Stimulated activated naive CD8-positive, alpha-beta T cell treated with anti-CD3 and anti-CD28 coated beads, Interleukin-15, amount 100 ng/mL, for 72 hours (primary cell): Measurements from ENCODE around the gene PHKA1.
"Not testable (repeated sequence)": the region's sequence is repeated elsewhere in the genome, so short reads cannot be mapped to it uniquely, and the experiment has no call there.

Source experiments
- ATAC-seq: fragments of 150-1000 bp; cut with Tn5 transposase; 2 replicates; pipeline ENCODE4 v1.10.0; 2021; ENCODE audit warnings: mild to moderate bottlenecking, moderate library complexity
- DNase-seq, 2 donors: peaks; one replicate each; pipeline ENCODE4 v3.0.0; 2021 to 2022
- H3K27ac Mint-ChIP-seq, 2 donors: one replicate each; pipeline ENCODE4 v1.8.0; 2022; ENCODE audit warnings: mild to moderate bottlenecking in 2 of 2, mixed read lengths in 2 of 2, moderate library complexity in 2 of 2
- H3K27me3 Mint-ChIP-seq: one replicate; pipeline ENCODE4 v1.8.0; 2022; ENCODE audit warnings: mixed read lengths
- H3K4me1 Mint-ChIP-seq: one replicate; pipeline ENCODE4 v1.8.0; 2022; ENCODE audit warnings: mild to moderate bottlenecking, mixed read lengths
- H3K4me3 Mint-ChIP-seq, 2 donors: one replicate each; pipeline ENCODE4 v1.8.0; 2022; ENCODE audit warnings: mild to moderate bottlenecking in 2 of 2, mixed read lengths in 2 of 2, moderate library complexity in 1 of 2
- H3K9me3 Mint-ChIP-seq, 2 donors: one replicate each; pipeline ENCODE4 v1.8.0; 2022; ENCODE audit warnings: mixed read lengths in 2 of 2

Gene PHKA1

GRCh38 chrX:72687396-72687795 lies 26.7 kb downstream of the PHKA1 start:
- ATAC-seq (no peak), DNase-seq (no peak)
- no peak overlapping the region for H3K27ac Mint-ChIP-seq
- no peak overlapping the region for H3K4me3 Mint-ChIP-seq
- H3K27me3 Mint-ChIP-seq = no peaks in the 10 kb centered on the region
- peaks cover 6% of the 10 kb centered on the region for H3K4me1 Mint-ChIP-seq
- no peaks in the 10 kb centered on the region for H3K9me3 Mint-ChIP-seq

DNA sequence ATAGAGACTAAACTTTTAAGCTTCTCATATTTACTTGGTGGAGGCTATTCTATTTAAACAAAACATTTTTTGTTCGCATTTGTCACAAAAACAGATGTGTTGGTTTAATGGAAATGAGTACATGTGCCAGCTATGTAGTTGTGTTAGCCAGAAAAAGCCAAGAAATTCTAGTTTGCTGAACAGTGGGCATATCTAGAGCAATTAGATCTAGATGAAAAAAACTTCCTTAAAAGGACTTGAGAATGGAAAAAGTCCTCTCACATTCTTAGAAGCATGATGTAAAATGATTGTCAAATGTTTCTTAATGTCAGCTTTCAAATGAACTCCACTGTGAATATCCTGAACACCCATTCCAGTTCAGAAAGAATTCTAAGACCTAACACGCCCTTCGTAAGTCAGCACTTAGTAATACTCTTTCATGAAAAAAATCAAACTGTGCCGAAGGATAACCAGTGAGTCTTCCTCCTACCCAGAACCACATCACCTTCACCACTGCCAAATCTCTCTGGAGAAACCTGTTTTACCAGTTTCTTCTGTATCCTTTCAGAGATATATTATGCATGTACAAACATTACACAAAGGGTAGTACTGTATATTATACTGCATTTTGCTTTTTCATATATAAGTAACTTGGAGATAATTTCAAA lies 28.2 kb downstream of the PHKA1 start:
- no peak for DNase-seq
- Mint-ChIP-seq H3K9me3 (no peaks in the 10 kb centered on the region), H3K27me3 (no peaks in the 10 kb centered on the region), H3K4me1 (peaks cover 6% of the 10 kb centered on the region), H3K27ac (peak overlapping the region in 1 of 2 donors; percentile 46), H3K4me3 (no peak overlapping the region)
- no peak for ATAC-seq

- peaks cover 6% of the 10 kb centered on the region for H3K4me1 Mint-ChIP-seq
- no peak overlapping the region for H3K27ac Mint-ChIP-seq
- ATAC-seq (no peak), DNase-seq (no peak)
- no peak overlapping the region for H3K4me3 Mint-ChIP-seq
- H3K9me3 Mint-ChIP-seq = no peaks in the 10 kb centered on the region
- H3K27me3 Mint-ChIP-seq = no peaks in the 10 kb centered on the region
Observed at GRCh38 chrX:72685018-72685417, 29.1 kb downstream of the PHKA1 start.

DNA sequence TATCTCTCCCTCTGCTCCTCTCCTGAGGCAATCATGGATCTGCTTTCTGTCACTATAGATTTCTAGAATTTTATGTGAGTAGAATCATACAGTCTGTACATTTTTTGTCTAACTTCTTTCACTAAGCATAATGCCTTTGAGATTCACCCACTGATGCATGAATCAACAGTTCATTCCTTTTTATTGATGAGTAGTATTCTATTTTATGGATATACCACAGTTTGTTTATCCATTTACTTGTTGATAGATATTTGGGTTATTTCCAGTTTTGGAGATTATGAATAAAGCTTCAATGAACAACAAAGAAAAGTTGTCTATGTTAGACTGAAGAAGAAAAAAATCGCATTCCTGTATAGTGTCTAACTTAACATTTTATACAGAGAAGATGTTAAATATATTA lies 30.5 kb downstream of the PHKA1 start:
- ATAC-seq = no peak
- Mint-ChIP-seq H3K4me3 (no peak overlapping the region), H3K9me3 (peaks cover 0 to 6% of the 10 kb centered on the region in 2 donors), H3K4me1 (peaks cover 6% of the 10 kb centered on the region), H3K27me3 (no peaks in the 10 kb centered on the region), H3K27ac (no peak overlapping the region)
- DNase-seq = no peak

GRCh38 chrX:72676465-72676864 lies 37.6 kb downstream of the PHKA1 start:
- Mint-ChIP-seq H3K4me3 (no peak overlapping the region), H3K4me1 (no peaks in the 10 kb centered on the region), H3K27me3 (no peaks in the 10 kb centered on the region), H3K9me3 (peaks cover 0 to 6% of the 10 kb centered on the region in 2 donors), H3K27ac (no peak overlapping the region)
- ATAC-seq = no peak
- DNase-seq = no peak

GRCh38 chrX:72673951-72674350 lies 40.2 kb downstream of the PHKA1 start:
- ATAC-seq = not testable (repeated sequence)

GRCh38 chrX:72669508-72669907 lies 44.6 kb downstream of the PHKA1 start:
- ATAC-seq, H3K27ac Mint-ChIP-seq, H3K4me1 Mint-ChIP-seq, DNase-seq, H3K4me3 Mint-ChIP-seq, H3K9me3 Mint-ChIP-seq, H3K27me3 Mint-ChIP-seq: not testable (repeated sequence)

More at GRCh38 chrX:72673951-72674350, 40.2 kb downstream of the PHKA1 start:
- H3K4me1 Mint-ChIP-seq, H3K9me3 Mint-ChIP-seq, DNase-seq, H3K27ac Mint-ChIP-seq, H3K27me3 Mint-ChIP-seq, H3K4me3 Mint-ChIP-seq: not testable (repeated sequence)

GRCh38 chrX:72666451-72666850 lies 47.7 kb downstream of the PHKA1 start:
- DNase-seq (no peak), ATAC-seq (no peak)
- Mint-ChIP-seq H3K9me3 (no peaks in the 10 kb centered on the region), H3K4me1 (peaks cover 7% of the 10 kb centered on the region), H3K4me3 (no peak overlapping the region), H3K27me3 (no peaks in the 10 kb centered on the region), H3K27ac (no peak overlapping the region)

DNA sequence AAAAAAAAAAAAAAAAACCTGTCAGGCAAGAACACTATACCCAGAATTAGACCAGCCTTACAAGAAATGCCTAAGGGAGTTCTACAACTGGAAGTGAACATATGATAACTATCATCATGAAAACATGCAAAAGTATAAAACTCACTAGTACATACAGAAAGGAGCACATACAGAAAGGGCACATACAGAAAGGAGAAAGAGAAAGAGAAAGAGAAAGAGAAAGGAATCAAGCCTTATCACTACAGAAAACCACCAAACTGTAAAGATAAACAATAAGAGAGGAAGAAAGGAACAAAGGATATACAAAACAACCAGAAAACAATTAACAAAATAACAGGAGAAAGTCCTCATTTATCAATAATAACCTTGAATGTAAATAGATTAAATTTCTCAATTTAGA lies 50.4 kb downstream of the PHKA1 start:
- DNase-seq = no peak
- no peak overlapping the region for H3K4me3 Mint-ChIP-seq
- no peaks in the 10 kb centered on the region for H3K9me3 Mint-ChIP-seq
- no peak for ATAC-seq
- H3K27ac Mint-ChIP-seq = no peak overlapping the region
- H3K27me3 Mint-ChIP-seq = no peaks in the 10 kb centered on the region
- H3K4me1 Mint-ChIP-seq = peaks cover 7% of the 10 kb centered on the region

DNA sequence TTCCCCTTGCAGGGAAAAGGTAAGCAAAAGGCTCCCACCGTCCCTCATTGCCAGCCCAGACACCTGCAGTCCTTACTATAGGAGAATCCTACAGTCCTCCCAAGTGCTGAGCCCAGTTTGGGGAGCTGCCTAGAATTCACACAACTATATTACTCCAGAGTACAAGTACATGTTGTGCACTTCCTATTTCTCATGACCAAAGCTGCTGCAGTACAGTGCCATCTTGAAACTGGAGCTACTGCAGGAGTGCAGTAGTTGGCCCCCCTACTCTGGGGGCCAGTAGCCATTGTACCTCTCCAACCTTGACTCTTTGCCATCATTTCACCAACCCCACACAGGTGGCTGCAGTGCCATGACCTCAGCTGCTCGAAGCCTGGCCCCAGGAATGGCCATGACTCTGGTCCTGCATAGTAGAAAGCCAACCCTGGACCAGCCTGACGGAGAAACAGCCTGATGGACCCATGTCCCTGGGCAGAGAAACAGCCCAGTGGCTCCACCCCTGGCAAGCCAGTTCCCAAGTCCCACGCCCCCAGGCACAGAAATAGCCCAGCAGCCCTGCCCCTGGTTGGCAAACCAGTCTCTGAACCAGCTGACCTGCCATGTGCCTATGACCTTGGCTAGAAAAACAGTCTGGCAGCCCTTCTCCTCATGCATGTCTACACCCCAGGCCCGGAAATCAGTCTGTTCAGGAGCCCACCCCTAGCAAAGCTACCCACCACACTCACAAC lies 51.9 kb downstream of the PHKA1 start:
- DNase-seq (no peak), ATAC-seq (no peak)
- Mint-ChIP-seq H3K4me3 (no peak overlapping the region), H3K27me3 (no peaks in the 10 kb centered on the region), H3K9me3 (no peaks in the 10 kb centered on the region), H3K27ac (no peak overlapping the region), H3K4me1 (peaks cover 7% of the 10 kb centered on the region)

DNA sequence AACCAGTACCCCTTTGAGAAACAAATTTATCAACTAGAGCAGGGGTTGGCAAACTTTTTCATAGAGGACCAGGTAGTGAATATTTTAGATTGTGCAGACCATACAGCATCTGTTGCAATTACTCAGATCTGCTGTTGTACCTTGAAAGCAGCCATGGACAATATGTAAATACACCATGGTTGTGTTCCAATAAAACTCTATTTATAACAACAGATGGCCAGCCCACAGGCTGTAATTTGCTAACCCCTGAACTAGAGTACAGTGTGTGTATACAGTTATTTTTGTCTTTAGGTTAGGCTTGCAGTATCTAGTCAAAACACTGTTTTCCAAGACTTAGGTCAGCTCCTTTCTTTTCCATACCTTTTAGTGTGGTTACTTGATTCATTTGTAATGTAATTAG lies 54.4 kb downstream of the PHKA1 start:
- Mint-ChIP-seq H3K4me3 (no peak overlapping the region), H3K27me3 (no peaks in the 10 kb centered on the region)
- ATAC-seq = no peak

GRCh38 chrX:72652082-72652481 lies 62.0 kb downstream of the PHKA1 start:
- DNase-seq (no peak), ATAC-seq (no peak)
- no peak overlapping the region for H3K27ac Mint-ChIP-seq
- H3K9me3 Mint-ChIP-seq = no peaks in the 10 kb centered on the region
- no peak overlapping the region for H3K4me3 Mint-ChIP-seq
- no peaks in the 10 kb centered on the region for H3K27me3 Mint-ChIP-seq
- no peaks in the 10 kb centered on the region for H3K4me1 Mint-ChIP-seq

More for the DNA sequence above, 54.4 kb downstream of the PHKA1 start:
- Mint-ChIP-seq H3K27ac (no peak overlapping the region), H3K9me3 (no peaks in the 10 kb centered on the region), H3K4me1 (peaks cover 7% of the 10 kb centered on the region)
- no peak for DNase-seq

DNA sequence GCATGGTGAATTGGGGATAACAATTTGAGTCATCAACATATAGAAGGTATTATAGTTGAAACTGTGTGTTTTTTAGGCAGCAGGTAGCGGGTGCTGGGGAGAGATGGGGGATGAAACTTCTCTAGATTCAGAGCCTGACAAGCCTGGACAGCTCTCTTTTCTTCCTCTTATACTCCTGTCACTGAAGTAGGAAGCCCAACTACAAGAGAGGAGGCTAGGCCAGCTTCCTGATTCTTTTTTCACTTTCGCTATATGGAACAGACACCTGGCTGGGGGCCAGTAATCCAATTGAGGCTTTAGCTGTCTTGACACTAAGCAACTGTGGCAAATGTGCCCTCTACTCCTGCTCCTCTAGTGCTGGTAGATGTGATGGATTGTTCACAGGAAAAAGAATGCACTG lies 69.2 kb downstream of the PHKA1 start:
- ATAC-seq = no peak
- Mint-ChIP-seq H3K9me3 (no peaks in the 10 kb centered on the region), H3K4me3 (no peak overlapping the region), H3K4me1 (no peaks in the 10 kb centered on the region), H3K27me3 (no peaks in the 10 kb centered on the region), H3K27ac (peak overlapping the region in 1 of 2 donors; percentile 27)
- no peak for DNase-seq

DNA sequence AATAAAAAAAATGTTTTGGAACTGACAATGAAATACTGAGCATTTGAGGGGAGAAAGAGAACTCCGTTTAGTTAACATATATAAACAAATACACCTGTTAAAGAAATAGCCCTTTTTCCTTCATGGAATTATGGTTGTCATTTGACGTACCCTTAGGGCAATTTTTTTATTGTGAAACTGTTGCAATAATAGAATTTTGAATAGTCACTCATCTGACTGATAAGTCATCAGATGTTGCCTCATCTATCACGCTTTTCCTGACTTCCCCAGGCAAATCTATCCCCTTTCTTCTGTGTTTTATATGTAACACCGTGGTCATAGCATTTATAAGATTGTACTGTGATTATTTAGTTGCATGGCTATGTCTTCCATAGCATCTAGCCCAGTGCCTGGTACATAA lies 72.5 kb downstream of the PHKA1 start:
- no peak overlapping the region for H3K27ac Mint-ChIP-seq
- no peaks in the 10 kb centered on the region for H3K9me3 Mint-ChIP-seq
- H3K4me1 Mint-ChIP-seq = no peaks in the 10 kb centered on the region
- ATAC-seq (no peak), DNase-seq (no peak)
- no peak overlapping the region for H3K4me3 Mint-ChIP-seq
- no peaks in the 10 kb centered on the region for H3K27me3 Mint-ChIP-seq

DNA sequence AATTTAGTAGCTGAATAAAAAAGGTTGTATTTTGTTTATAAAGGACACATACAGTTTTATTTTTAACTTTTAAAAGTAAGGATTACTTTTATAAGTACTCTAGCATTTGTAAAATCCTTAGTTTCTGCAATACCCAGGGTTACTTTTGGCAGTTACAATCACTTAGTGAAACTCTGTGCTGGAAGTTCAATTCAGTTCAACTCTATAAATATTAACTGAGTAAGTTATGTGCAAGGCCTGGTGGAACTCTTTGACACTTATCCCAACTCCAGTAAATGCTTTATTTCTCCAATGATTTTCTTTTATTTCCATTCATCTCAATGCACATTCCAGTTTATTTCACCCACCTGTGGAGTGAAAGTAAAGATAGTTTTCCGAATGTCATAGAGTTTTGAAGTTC lies 78.2 kb downstream of the PHKA1 start:
- no peaks in the 10 kb centered on the region for H3K27me3 Mint-ChIP-seq
- H3K4me3 Mint-ChIP-seq = no peak overlapping the region
- DNase-seq = no peak
- H3K27ac Mint-ChIP-seq = no peak overlapping the region
- no peaks in the 10 kb centered on the region for H3K4me1 Mint-ChIP-seq
- no peaks in the 10 kb centered on the region for H3K9me3 Mint-ChIP-seq
- no peak for ATAC-seq

DNA sequence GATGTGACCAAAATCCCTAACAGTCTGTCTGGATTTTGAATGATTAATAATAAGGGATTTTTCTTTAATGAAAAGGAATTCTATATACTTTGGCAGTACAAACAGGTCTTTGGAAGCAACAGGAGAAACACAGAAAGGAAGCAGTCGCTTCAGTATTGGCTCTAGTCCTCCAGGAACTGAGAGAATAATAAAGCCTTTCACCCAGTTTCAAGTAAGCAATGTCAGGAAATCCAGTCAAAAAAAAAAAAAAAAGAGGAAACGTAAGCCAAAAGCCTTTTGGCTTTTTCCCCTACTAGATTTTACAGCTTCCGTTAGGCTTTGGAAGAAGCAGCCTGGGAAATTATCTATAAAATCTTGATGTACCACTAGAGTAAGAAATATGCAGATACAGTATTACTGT lies 79.8 kb downstream of the PHKA1 start:
- Mint-ChIP-seq H3K27me3 (no peaks in the 10 kb centered on the region), H3K4me3 (no peak overlapping the region), H3K9me3 (no peaks in the 10 kb centered on the region), H3K4me1 (no peaks in the 10 kb centered on the region), H3K27ac (no peak overlapping the region)
- DNase-seq = no peak
- no peak for ATAC-seq

DNA sequence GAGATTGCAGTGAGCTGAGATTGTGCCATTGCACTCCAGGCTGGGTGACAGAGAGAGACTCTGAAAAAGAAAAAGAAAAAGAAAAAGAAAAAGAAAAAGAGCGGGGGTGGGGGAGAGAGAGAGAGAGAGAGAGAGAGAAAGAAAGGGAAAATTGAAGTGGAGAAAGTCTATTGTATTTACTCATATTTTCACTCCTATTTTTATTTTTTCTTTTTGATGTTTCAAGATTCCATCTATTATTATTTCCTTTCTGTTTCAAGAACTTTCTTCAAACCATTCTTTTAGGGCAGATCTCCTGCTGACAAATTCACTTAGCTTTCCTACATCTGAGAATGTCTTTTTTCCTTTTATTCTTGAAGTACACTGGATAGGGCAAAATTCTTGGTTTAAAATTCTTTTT lies 83.9 kb downstream of the PHKA1 start:
- ATAC-seq (no peak), DNase-seq (no peak)
- Mint-ChIP-seq H3K9me3 (no peaks in the 10 kb centered on the region), H3K4me3 (no peak overlapping the region), H3K27ac (no peak overlapping the region), H3K4me1 (no peaks in the 10 kb centered on the region), H3K27me3 (no peaks in the 10 kb centered on the region)
